Thoracic aorta (tissue), 2 donors: ENCODE measurements around the gene PLAAT3. TPM values are rescaled to one million over a fixed set of nuclear protein-coding genes. Genes with fewer than 3 reads are reported as not detected.
A peak's percentile ranks its signal among the peaks of the same experiment; 100 is the strongest.

Source experiments
- ATAC-seq: fragments of 150-250 bp; one replicate; pipeline ENCODE4 v1.8.0; 2017; ENCODE audit warnings: low read depth; ENCODE audit not compliant: insufficient number of reproducible peaks, low FRiP score
- DNase-seq: peaks from one replicate; pipeline ENCODE4 v3.0.0-alpha.2; 2020; ENCODE audit warnings: low spot score
- H3K27ac ChIP-seq, 2 donors: fragments of 200-600 bp; sonication (generic); 1 replicate in 1 of 2; 2 replicates in 1 of 2; pipeline ENCODE4 v1.5.1; 2016; ENCODE audit warnings: mild to moderate bottlenecking in 2 of 2, moderate library complexity in 2 of 2
- H3K27me3 ChIP-seq: fragments of 200-600 bp; sonication (generic); replicated peaks from 2 replicates; pipeline ENCODE4 v1.6.0; 2016; ENCODE audit warnings: mild to moderate bottlenecking; ENCODE audit not compliant: insufficient read depth
- H3K36me3 ChIP-seq: fragments of 200-600 bp; sonication (generic); one replicate; pipeline ENCODE4 v1.5.1; 2016
- H3K4me1 ChIP-seq, 2 donors: fragments of 200-600 bp; sonication (generic); 1 replicate in 1 of 2; 2 replicates in 1 of 2; pipeline versions ENCODE4 v1.5.1 to v1.6.0; 2016; ENCODE audit warnings: low read depth in 2 of 2, mild to moderate bottlenecking in 1 of 2; ENCODE audit not compliant: control insufficient read depth in 1 of 2
- H3K4me3 ChIP-seq: fragments of 200-600 bp; sonication (generic); 2 replicates; pipeline ENCODE4 v1.5.1; 2016; ENCODE audit warnings: mild to moderate bottlenecking
- H3K9me3 ChIP-seq: fragments of 200-600 bp; sonication (generic); 2 replicates; pipeline ENCODE4 v1.5.1; 2016
- CTCF ChIP-seq: fragments of 200-600 bp; sonication (generic); IDR thresholded peaks from one replicate; pipeline ENCODE4 v1.5.1; 2019; ENCODE audit warnings: antibody characterized with exemption
- total RNA-seq, 2 donors: library from RNA; depleted of rRNA; stranded (reverse); fragments of >200 nt; gene quantifications; one replicate each; pipeline versions ENCODE4 v1.1.0 to v1.2.3, GENCODE V29; 2016

The PLAAT3 gene
- total RNA-seq, 2 donors from 2014 or later, result 29.5 to 48.7 TPM

GRCh38 chr11:63613517-63614135, 607 bp downstream of the PLAAT3 start:
- Histone ChIP-seq H3K4me1 (peaks cover 21 to 44% of the 10 kb centered on the region in 2 donors), H3K9me3 (no peaks in the 10 kb centered on the region), H3K27me3 (no peaks in the 10 kb centered on the region), H3K36me3 (no peaks in the 10 kb centered on the region), H3K27ac (peak overlapping the region; percentile 69 to 82), H3K4me3 (peak overlapping the region; percentile 97)
- TF ChIP-seq CTCF, result no peak
- peak; percentile 6 for ATAC-seq
- DNase-seq, result no peak

- H3K9me3 ChIP-seq, result no peaks in the 10 kb centered on the region
- H3K27me3 ChIP-seq, result no peaks in the 10 kb centered on the region
- H3K27ac ChIP-seq, result no peak overlapping the region
- TF ChIP-seq CTCF, result no peak
- DNase-seq (no peak), ATAC-seq (no peak)
- no peaks in the 10 kb centered on the region for H3K36me3 ChIP-seq
- peak overlapping the region; percentile 3 for H3K4me3 ChIP-seq
- H3K4me1 ChIP-seq, result peaks cover 21 to 50% of the 10 kb centered on the region in 2 donors
Observed at GRCh38 chr11:63612181-63612580, 2.1 kb downstream of the PLAAT3 start.

- Histone ChIP-seq H3K27ac (peak overlapping the region in 1 of 2 donors; percentile 47), H3K4me1 (peaks cover 21 to 50% of the 10 kb centered on the region in 2 donors), H3K9me3 (no peaks in the 10 kb centered on the region), H3K4me3 (peak overlapping the region; percentile 37), H3K27me3 (no peaks in the 10 kb centered on the region), H3K36me3 (no peaks in the 10 kb centered on the region)
- DNase-seq (no peak), ATAC-seq (no peak)
- TF ChIP-seq CTCF, result no peak
Observed at GRCh38 chr11:63611395-63611747, 2.9 kb downstream of the PLAAT3 start.

GRCh38 chr11:63610604-63611394, 3.4 kb downstream of the PLAAT3 start:
- Histone ChIP-seq H3K36me3 (no peaks in the 10 kb centered on the region), H3K9me3 (no peaks in the 10 kb centered on the region), H3K27ac (peak overlapping the region; percentile 2 to 47), H3K27me3 (no peaks in the 10 kb centered on the region), H3K4me1 (peaks cover 21 to 50% of the 10 kb centered on the region in 2 donors), H3K4me3 (peak overlapping the region; percentile 37)
- peak; percentile 19 for TF ChIP-seq CTCF
- DNase-seq, result no peak
- ATAC-seq, result no peak

- DNase-seq, result no peak
- no peaks in the 10 kb centered on the region for H3K27me3 ChIP-seq
Observed at GRCh38 chr11:63609971-63610580, 4.2 kb downstream of the PLAAT3 start.

More at GRCh38 chr11:63609971-63610580, 4.2 kb downstream of the PLAAT3 start:
- H3K9me3 ChIP-seq, result no peaks in the 10 kb centered on the region
- peak overlapping the region; percentile 37 for H3K4me3 ChIP-seq
- peak overlapping the region; percentile 2 to 47 for H3K27ac ChIP-seq
- H3K4me1 ChIP-seq, result peaks cover 21 to 50% of the 10 kb centered on the region in 2 donors
- no peak for ATAC-seq
- no peak for TF ChIP-seq CTCF
- no peaks in the 10 kb centered on the region for H3K36me3 ChIP-seq
